ENCODE measurements around the gene CA6.

DNA sequence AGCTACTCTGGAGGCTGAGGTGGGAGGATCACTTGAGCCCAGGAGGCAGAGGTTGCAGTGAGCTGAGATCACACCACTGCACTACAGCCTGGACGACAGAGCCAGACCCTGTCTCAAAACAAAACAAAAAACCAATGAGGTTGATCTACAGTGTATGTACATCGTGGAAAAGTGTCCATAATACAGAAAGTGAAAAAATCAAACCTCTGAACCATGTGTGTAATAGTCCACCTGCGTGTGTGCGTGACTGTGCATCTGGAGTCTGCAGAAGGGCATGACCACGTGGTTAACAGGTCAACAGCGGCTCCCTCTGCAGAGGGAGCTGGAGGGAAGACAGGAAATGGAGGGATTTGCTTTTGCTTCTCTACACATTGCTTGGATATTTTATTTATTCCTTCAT lies 34.8 kb upstream of the CA6 start:
- TF ChIP-seq CTCF (conservative IDR thresholded peaks at IDR 0.05; ENCODE audit: low read length) = no peak
- no peak for TF ChIP-seq EZH2phosphoT487 (IDR thresholded peaks at IDR 0.05; ENCODE audit: borderline replicate concordance, low read depth, low read length)
